Measurements from ENCODE around the gene PSMB5. TPM values are rescaled to one million over a fixed set of nuclear protein-coding genes. Genes with fewer than 3 reads are reported as not detected.

The PSMB5 gene
- 100 to 1,000 TPM; 116 to 119 TPM for total RNA-seq

DNA sequence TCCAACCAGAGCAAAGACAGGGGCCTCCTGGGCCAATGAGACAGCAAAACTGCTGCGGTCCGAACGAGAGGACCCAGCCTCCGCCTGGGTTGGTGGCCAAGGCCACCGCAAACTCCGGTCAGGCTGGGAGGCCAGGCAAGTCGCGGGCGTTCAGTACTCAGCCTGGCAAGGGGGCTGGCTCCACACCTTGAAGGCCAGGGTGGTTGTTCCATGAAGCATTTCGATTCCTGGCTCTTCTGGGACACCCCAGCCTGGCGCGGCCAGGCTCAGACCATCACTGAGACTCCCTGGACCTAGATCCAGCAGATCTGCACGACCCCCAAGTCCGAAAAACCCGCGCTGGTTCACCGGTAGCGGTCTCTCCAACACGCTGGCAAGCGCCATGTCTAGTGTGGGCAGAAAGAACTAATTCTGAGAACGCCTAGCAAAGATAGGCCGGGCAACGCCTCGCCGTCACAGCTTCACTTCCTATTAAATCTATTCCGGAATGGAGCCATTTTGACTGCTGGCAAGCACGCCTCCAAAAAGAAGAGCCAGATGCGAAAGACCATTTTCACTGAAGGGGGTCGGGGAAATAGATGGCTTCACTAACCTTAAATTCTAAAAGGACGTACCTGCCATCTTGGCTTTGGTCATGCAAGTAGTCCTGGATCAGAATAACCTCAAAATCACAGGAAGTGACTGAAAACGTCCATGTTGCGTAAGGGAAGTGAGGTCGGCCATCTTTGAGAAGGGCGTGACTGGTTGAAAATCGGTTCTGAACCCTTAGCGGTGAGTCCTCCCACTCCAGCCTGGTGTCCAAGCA is at the start of gene PSMB5:
Gene PSMB5 (minus strand): TSS at position 403 of the 805 bp plus-strand sequence. CDS start 19 bp downstream, at position 384.
- Mint-ChIP-seq H3K36me3 (peaks cover 26% of the 10 kb centered on the region), H3K27me3 (no peaks in the 10 kb centered on the region), H3K4me1 (ENCODE audit: low read depth) (peaks cover 28% of the 10 kb centered on the region), H3K27ac (peak within 1 kb of the TSS; percentile 95), H3K9me3 (no peaks in the 10 kb centered on the region), H3K4me3 (peak within 1 kb of the TSS; percentile 95)
- CTCF ChIA-PET: interaction anchor here (2.1 to 2.6 kb wide), 4 partner anchors 28 to 52 kb away, joined by 4 to 13 read pairs (median 10); no protein-coding TSS in a partner anchor
- intact Hi-C loops (cut with micrococcal nuclease): loop anchor here (1.0 to 2.0 kb wide), 4 partner anchors 22 to 1524 kb away; partner anchors contain the start of genes ACIN1, C14orf119 and METTL3
- POLR2A ChIA-PET: interaction anchor here (0.5 to 3.9 kb wide), 5 partner anchors 28 to 146 kb away, joined by 3 to 37 read pairs (median 5); partner anchors contain the start of gene HAUS4
- DNase-seq: peak; percentile 94

DNA sequence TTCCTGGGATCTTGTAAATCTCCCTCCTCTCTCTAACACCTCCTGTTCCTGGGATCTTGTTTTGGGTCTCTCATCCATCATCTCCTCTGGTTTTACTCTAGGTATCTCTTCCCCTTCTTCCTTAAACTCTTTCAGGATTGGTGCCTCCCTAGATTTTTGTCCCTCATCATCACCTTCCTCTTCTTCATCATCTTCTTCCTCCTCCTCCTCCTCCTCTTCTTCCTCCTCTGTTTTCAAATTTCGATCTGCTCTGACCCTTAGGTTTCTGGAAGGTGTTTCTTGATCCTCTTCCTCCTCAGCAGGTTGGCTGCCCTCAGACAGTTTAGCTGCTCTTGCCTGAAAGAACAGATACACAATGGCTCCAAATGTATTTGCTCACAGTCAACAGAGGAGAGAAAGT is 45.8 kb upstream of the PSMB5 start:
- no peaks in the 10 kb centered on the region for H3K27me3 Mint-ChIP-seq
- ChIA-PET POLR2A (interaction anchor here (0.6 kb wide), 1 partner anchor 163 kb away, joined by 3 read pairs; no protein-coding TSS in a partner anchor), CTCF (interaction anchor here (0.9 to 7.3 kb wide), 4 partner anchors 9 to 86 kb away, joined by 3 to 92 read pairs (median 9); no protein-coding TSS in a partner anchor)
- intact Hi-C loops (cut with micrococcal nuclease): no loop called here
- no peaks in the 10 kb centered on the region for H3K9me3 Mint-ChIP-seq
- peak overlapping the region; percentile 15 for H3K27ac Mint-ChIP-seq
- H3K4me3 Mint-ChIP-seq: no peak overlapping the region
- peaks cover 50% of the 10 kb centered on the region for H3K36me3 Mint-ChIP-seq
- peaks cover 11% of the 10 kb centered on the region for H3K4me1 Mint-ChIP-seq (ENCODE audit: low read depth)
- no peak for DNase-seq

DNA sequence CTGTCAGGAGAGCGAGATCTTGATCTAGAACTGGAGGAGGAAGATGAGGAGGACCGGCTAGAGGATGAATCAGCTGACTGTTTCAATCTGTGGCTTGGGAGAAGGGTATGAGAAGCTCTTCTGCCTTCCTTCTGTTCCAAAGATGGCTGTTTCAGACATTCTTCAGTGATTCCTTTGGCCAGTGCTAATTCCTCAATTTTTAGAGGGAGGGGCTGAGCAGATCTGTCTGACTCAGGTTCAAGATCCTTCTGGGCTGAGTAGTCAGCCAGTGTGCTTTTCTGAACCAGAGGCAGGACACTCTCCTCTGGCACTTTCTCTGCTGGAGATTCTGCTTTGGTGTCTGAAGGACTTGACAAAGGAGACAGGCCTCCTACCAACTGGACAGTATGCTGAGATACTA is 45.0 kb upstream of the PSMB5 start:
- no peak for DNase-seq
- H3K4me3 Mint-ChIP-seq: no peak overlapping the region
- intact Hi-C loops (cut with micrococcal nuclease): no loop called here
- no peaks in the 10 kb centered on the region for H3K27me3 Mint-ChIP-seq
- H3K36me3 Mint-ChIP-seq: peaks cover 49% of the 10 kb centered on the region
- ChIA-PET CTCF (interaction anchor here (0.9 to 7.3 kb wide), 3 partner anchors 8 to 12 kb away, joined by 3 to 92 read pairs (median 14); no protein-coding TSS in a partner anchor), POLR2A (interaction anchor here (1.1 kb wide), 1 partner anchor 13 kb away, joined by 3 read pairs; no protein-coding TSS in a partner anchor)
- peaks cover 5% of the 10 kb centered on the region for H3K4me1 Mint-ChIP-seq (ENCODE audit: low read depth)
- no peaks in the 10 kb centered on the region for H3K9me3 Mint-ChIP-seq
- peak overlapping the region; percentile 15 for H3K27ac Mint-ChIP-seq

DNA sequence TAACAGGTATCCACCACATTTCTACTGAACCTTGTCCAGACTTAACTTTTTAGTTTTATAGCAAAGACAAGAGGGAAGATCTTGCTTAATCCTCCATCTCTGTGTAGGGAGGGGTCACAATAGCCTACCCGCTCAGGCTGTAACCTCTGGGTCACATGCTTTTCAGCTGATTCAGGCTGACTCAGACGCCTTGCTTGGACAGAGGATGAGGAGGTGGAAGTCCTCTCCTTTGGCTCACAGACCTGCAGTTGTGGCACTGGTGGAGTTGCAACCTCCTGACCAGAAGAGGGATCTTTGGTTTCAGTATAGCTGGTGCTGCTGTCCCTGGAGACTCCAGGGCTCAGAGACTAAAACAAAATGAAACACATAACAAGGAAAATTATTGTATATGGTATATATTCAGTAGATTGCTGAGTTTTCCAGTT is 44.0 kb upstream of the PSMB5 start:
- peaks cover 51% of the 10 kb centered on the region for H3K36me3 Mint-ChIP-seq
- intact Hi-C loops (cut with micrococcal nuclease): no loop called here
- peaks cover 2% of the 10 kb centered on the region for H3K4me1 Mint-ChIP-seq (ENCODE audit: low read depth)
- ChIA-PET POLR2A (interaction anchor here (1.1 kb wide), 1 partner anchor 14 kb away, joined by 3 read pairs; no protein-coding TSS in a partner anchor), CTCF (interaction anchor here (0.6 to 7.3 kb wide), 8 partner anchors 9 to 1229 kb away, joined by 3 to 92 read pairs (median 28); partner anchors contain the start of genes CDH24, CEBPE and CIDEB)
- no peak for DNase-seq
- no peaks in the 10 kb centered on the region for H3K27me3 Mint-ChIP-seq
- no peaks in the 10 kb centered on the region for H3K9me3 Mint-ChIP-seq
- H3K4me3 Mint-ChIP-seq: no peak overlapping the region
- H3K27ac Mint-ChIP-seq: peak overlapping the region; percentile 28

DNA sequence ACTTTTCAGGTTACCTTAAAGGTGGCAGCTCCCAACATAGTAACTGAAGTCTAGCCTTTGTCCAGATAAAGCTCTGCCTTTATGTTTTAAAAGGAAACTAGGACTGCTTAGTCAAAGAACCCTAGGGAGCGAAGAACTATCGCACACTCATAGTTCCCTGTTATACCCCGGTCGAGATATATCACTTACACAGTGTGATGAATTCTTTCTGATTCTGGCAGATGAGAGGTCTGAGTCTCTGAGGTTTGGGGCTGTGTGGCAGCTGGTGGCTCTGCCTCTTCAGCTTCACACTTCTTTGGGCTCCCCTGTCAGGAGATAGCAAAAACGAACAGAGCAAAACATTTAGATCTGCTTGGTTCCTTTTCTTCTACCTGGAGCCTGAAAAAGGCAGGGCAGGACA is 43.3 kb upstream of the PSMB5 start:
- H3K36me3 Mint-ChIP-seq: peaks cover 51% of the 10 kb centered on the region
- ChIA-PET POLR2A (no interaction called here), CTCF (interaction anchor here (0.6 to 7.3 kb wide), 22 partner anchors 10 to 1230 kb away, joined by 3 to 92 read pairs (median 11); partner anchors contain the start of genes ACIN1, AJUBA, C14orf119 and CDH24)
- H3K4me1 Mint-ChIP-seq (ENCODE audit: low read depth): peaks cover 2% of the 10 kb centered on the region
- no peak overlapping the region for H3K4me3 Mint-ChIP-seq
- no peak overlapping the region for H3K27ac Mint-ChIP-seq
- intact Hi-C loops (cut with micrococcal nuclease): no loop called here
- H3K9me3 Mint-ChIP-seq: no peaks in the 10 kb centered on the region
- no peak for DNase-seq
- no peaks in the 10 kb centered on the region for H3K27me3 Mint-ChIP-seq

DNA sequence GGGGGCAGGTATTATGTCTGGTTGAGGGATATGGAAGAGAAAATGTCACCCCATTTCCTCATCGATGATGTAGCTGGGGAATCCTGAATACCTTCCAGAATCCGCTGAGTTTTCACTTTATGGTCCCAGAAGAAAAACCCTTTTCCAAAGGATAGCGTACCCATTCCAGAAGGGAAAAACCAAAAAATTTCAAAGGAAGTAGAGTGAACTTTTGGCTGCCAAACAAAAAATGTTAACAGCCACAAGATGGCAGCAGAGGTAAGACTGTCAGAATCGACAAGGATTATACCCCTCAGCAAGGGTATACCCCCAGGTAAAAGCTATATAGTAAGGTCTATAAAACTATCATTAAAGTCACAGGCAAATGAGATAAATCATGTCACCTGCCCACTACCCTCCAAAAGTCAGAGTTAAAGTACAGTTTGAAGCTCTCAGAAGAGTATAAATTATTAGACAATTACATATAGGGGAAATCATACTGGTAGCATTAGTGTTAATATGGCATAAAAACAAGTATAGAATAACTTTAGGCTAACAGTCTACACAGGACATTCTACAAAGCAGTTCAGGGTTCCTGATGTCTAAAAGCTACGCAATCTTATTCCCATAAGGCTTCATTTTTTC is 42.2 kb upstream of the PSMB5 start:
- Mint-ChIP-seq H3K4me3 (no peak overlapping the region), H3K27me3 (no peaks in the 10 kb centered on the region), H3K36me3 (peaks cover 52% of the 10 kb centered on the region), H3K4me1 (ENCODE audit: low read depth) (peaks cover 7% of the 10 kb centered on the region), H3K27ac (no peak overlapping the region), H3K9me3 (no peaks in the 10 kb centered on the region)
- no peak for DNase-seq
- POLR2A ChIA-PET: interaction anchor here (1.5 kb wide), 1 partner anchor 9 kb away, joined by 4 read pairs; no protein-coding TSS in a partner anchor
- intact Hi-C loops (cut with micrococcal nuclease): loop anchor here (1.0 kb wide), 1 partner anchor 32 kb away; no protein-coding TSS in a partner anchor
- CTCF ChIA-PET: interaction anchor here (0.6 to 7.3 kb wide), 39 partner anchors 8 to 244 kb away, joined by 3 to 92 read pairs (median 6); partner anchors contain the start of genes ACIN1, AJUBA, C14orf119 and CDH24

DNA sequence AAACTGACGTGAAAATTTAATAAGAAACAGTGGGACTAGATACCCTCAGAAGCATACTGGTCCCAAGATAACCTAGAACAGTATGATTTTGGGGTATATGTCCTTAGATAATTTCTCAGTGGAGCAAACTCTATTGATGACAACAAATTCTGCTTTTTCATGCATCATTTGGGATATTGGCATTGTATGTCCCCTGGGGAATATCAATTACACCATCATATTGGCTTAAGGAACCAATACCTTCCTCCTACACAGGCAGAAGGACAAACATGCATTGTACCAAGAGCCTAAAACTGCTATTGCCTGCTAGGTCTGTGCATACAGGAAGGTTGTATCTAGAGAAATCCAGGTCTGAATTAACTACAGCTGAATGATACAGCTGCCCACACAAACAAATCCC is 40.2 kb upstream of the PSMB5 start:
- CTCF ChIA-PET: interaction anchor here (1.0 to 5.2 kb wide), 4 partner anchors 13 to 45 kb away, joined by 3 to 65 read pairs (median 42); partner anchors contain the start of genes CDH24 and CEBPE
- Mint-ChIP-seq H3K4me1 (ENCODE audit: low read depth) (peaks cover 23% of the 10 kb centered on the region), H3K4me3 (no peak overlapping the region), H3K36me3 (peaks cover 50% of the 10 kb centered on the region), H3K9me3 (no peaks in the 10 kb centered on the region), H3K27ac (no peak overlapping the region), H3K27me3 (no peaks in the 10 kb centered on the region)
- POLR2A ChIA-PET: no interaction called here
- no peak for DNase-seq
- intact Hi-C loops (cut with micrococcal nuclease): no loop called here

DNA sequence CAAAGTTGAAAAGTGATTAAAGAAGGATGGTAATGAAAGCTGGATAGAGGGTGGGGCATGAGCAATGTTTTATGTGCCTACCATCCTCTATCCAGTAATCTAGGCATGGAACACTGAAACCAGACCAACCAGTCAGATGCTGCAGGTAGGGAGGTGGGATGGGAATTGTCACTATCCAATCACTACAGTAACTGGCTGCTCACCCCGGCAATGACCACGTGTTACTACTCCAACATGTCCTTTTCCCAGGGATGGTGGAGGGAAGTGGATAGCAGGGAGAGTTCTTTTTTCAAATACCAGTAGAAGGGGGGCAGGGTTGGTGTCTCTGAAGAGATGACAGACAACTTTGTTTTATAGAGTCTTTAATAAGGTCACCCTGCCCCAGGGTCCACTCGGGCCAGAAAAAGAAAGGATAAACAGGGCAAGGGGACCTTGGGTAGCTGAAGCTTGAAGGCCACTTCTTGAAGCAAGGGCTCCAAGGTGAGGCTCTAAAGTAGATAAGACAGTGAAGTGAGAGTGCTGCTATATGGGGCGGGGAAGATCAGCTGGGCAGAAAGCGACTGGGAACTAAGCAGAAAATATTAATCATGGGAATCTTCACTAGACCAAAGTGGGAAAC is 37.3 kb upstream of the PSMB5 start:
- peak overlapping the region; percentile 88 for H3K27ac Mint-ChIP-seq
- H3K9me3 Mint-ChIP-seq: no peaks in the 10 kb centered on the region
- peak overlapping the region; percentile 94 for H3K4me3 Mint-ChIP-seq
- intact Hi-C loops (cut with micrococcal nuclease): loop anchor here (1.0 kb wide), 1 partner anchor 23 kb away; the partner anchor contains the start of genes ACIN1 and C14orf119
- POLR2A ChIA-PET: interaction anchor here (0.6 to 2.6 kb wide), 6 partner anchors 12 to 250 kb away, joined by 3 to 17 read pairs (median 4); partner anchors contain the start of genes ACIN1, C14orf119 and PRMT5
- peaks cover 45% of the 10 kb centered on the region for H3K36me3 Mint-ChIP-seq
- no peaks in the 10 kb centered on the region for H3K27me3 Mint-ChIP-seq
- DNase-seq: no peak
- CTCF ChIA-PET: interaction anchor here (0.5 to 5.2 kb wide), 15 partner anchors 9 to 229 kb away, joined by 3 to 65 read pairs (median 7); partner anchors contain the start of genes ACIN1, AJUBA, C14orf119 and CDH24
- H3K4me1 Mint-ChIP-seq (ENCODE audit: low read depth): peaks cover 39% of the 10 kb centered on the region

DNA sequence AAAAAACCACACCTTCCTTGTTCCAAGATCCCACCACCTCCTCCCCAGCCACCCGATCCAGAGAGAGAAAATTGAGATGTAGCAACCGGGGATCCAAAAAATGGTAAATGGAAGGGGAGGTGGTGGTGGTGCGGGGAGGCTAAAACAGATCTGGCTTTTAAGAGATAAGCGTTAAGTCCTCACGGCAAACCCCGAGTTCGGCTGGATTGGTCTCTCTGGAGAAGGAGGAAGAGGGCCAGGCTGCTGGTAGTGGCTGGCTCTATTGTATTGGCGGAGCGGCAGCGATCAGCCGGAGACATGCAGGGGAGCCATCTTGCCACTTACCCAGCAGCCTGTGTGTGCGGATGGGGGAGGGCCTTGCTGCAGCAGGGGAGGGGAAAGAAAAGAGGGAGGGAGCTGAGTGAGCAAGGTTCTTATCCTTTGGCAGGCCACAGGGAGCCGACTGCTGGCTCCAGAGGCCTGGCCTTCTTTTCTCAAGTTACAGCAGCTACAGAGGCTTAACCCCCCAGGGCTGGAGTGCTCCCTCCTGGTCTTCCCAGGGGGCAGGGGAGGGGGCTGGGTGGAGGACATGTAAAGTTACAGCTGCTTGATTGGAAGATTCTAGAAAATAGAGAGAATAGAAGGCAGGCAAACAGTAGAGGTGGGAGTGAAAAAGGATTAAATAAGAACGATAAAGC is 36.7 kb upstream of the PSMB5 start:
- Mint-ChIP-seq H3K36me3 (peaks cover 46% of the 10 kb centered on the region), H3K4me1 (ENCODE audit: low read depth) (peaks cover 39% of the 10 kb centered on the region), H3K27me3 (no peaks in the 10 kb centered on the region), H3K27ac (peak overlapping the region; percentile 88), H3K9me3 (no peaks in the 10 kb centered on the region), H3K4me3 (peak overlapping the region; percentile 94)
- ChIA-PET CTCF (interaction anchor here (0.5 to 5.2 kb wide), 17 partner anchors 9 to 229 kb away, joined by 3 to 65 read pairs (median 7); partner anchors contain the start of genes ACIN1, AJUBA, C14orf119 and CDH24), POLR2A (interaction anchor here (0.6 to 2.6 kb wide), 7 partner anchors 11 to 251 kb away, joined by 3 to 17 read pairs (median 3); partner anchors contain the start of genes ACIN1, C14orf119 and PRMT5)
- intact Hi-C loops (cut with micrococcal nuclease): loop anchor here (1.0 kb wide), 1 partner anchor 24 kb away; the partner anchor contains the start of genes ACIN1 and C14orf119
- peak; percentile 89 for DNase-seq

All from activated CD4-positive, alpha-beta memory T cell treated with anti-CD3 and anti-CD28 coated beads for 36 hours (primary cell).